Measurements from ENCODE around the gene TBX6.
"Not testable (repeated sequence)": the region's sequence is repeated elsewhere in the genome, so short reads cannot be mapped to it uniquely, and the experiment has no call there.

The TBX6 gene

DNA sequence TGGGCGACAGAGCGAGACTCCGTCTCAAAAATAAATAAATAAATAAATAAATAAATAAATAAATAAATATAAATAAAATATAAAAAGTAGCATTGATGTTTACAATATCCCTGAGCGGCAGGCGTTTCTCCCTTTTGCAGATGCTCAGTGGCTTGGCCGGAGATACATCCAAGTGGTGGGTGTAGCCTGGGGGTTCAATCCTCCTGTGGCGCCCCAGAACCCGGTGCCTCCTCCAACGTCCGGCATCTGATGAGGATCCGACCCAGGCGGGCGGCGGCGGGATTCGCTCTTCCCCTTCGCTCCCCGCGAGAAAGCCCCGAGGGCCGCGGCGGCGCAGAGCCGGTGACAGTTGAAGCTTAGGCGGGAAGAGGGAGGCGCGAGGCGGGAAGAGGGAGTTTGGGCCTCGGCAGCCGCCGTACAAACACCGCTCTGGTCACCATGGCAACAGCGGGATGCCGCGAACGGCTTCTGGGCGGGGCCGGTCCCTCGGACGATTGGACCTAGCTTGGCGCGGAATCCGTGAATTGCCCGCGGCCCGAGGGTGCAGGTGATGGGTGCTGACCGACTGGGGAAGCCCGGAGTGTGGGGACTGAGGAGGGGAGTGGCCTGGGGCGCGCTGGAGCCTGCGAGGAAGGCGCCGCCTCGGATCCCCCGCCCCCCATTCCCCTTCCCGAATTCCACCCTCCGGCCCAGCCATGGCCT, 38.9 kb downstream of the TBX6 start:
- in situ Hi-C loops (cut with HindIII; ENCODE audit: low pct_ligation_motif_present, low pct_unique_long_range_greater_than_20kb, low sequenced_read_pairs), result no loop called here
- DNase-seq, result peak; percentile 94

DNA sequence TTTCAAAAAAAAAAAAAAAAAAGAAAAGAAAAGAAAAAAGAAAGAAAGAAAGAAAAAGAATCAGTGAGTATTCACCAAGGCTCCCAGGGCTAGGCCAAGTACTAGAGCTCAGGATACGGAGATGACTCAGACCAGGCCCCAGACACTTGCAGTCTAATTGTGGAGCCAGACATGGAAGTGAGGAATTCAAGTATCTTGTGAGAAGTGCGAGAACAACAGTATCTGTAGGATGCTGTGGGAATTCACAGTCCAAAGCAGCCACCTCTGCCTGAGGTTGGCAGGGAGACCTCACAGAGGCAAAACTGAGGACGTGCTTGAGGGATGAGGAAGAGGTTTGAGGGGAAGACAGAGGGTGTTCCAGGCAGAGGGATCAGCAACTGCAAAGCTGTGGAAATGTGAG, 40.2 kb downstream of the TBX6 start:
- DNase-seq, result no peak
- in situ Hi-C loops (cut with HindIII; ENCODE audit: low pct_ligation_motif_present, low pct_unique_long_range_greater_than_20kb, low sequenced_read_pairs), result no loop called here

DNA sequence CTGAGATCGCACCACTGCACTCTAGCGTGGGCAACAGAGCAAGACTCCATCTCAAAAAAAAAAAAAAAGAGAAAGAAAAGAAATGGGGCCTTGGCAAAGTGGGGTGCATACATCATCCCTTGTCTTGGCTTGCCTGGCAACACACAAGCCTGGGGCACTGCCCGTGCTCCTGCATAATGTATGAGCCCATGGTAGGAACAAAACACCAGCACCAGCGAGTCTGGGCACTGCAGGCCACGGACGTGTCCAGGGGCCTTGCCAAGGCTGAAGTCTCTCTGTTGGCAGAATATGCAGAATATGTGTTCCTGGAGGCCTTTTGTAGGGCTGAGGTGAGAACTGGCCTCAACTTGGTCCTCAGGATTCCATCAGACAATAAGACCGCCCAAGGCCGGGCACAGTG, 41.9 kb downstream of the TBX6 start:
- in situ Hi-C loops (cut with HindIII; ENCODE audit: low pct_ligation_motif_present, low pct_unique_long_range_greater_than_20kb, low sequenced_read_pairs), result no loop called here
- DNase-seq, result no peak

DNA sequence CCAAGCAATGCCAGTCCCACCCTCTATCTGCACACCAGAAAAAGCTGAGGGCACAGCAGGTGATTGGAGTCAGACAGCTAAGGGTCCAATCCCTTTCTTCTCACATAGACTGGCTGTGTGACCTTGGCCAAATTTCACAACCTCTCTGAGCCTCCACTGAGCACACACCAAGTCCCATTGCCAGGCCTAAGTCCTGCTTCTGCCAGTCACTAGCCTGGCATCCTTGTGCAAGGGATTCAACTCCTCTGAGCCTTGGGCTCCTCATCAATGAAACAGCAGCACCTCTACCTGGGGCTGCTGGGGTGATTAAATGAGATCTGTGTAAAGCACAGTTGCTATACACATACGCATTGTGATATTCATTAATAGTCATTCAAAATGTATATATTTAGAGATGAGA, 45.1 kb downstream of the TBX6 start:
- in situ Hi-C loops (cut with HindIII; ENCODE audit: low pct_ligation_motif_present, low pct_unique_long_range_greater_than_20kb, low sequenced_read_pairs), result no loop called here

DNA sequence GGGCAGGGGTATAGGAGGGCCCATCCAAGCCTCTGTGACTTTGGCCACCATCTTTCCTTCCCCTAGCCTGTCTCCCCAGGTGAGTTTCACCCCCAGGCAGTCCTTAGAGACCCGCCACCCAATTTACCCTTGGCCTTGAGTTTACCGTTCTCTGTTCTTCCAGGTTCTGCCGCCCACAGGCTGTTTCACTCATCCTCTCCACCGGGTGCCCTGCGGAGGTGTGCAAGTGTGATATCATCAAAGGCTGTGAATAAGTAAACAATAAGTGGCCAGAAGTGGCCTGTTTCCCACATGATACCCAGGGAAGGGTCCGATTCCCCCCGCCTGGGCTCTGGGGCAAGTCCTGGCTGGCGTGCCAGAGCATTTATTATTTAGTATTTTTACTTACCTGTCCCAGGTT, 45.5 kb downstream of the TBX6 start:
- in situ Hi-C loops (cut with HindIII; ENCODE audit: low pct_ligation_motif_present, low pct_unique_long_range_greater_than_20kb, low sequenced_read_pairs), result no loop called here
- DNase-seq, result no peak

More for the DNA sequence above, 45.1 kb downstream of the TBX6 start:
- DNase-seq, result no peak

DNA sequence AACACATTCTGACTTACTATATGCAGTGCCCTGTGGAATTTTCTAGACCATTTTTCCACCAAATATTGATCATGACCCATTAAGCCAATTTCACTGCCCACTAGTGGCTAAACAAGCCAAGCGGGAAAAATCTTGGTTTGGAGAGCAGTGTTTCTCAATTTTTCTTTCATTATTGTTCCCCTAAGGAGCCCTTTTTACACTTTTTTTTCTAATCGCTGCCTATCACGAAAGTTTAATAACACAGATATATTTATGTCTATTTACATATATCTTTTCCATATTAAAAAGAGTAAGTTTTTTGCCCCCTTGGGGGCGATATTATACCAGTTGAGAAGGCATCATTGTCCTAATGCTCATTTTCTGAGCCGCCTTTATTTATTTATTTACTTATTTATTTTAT, 49.9 kb downstream of the TBX6 start:
- in situ Hi-C loops (cut with HindIII; ENCODE audit: low pct_ligation_motif_present, low pct_unique_long_range_greater_than_20kb, low sequenced_read_pairs), result no loop called here
- DNase-seq, result peak; percentile 51

DNA sequence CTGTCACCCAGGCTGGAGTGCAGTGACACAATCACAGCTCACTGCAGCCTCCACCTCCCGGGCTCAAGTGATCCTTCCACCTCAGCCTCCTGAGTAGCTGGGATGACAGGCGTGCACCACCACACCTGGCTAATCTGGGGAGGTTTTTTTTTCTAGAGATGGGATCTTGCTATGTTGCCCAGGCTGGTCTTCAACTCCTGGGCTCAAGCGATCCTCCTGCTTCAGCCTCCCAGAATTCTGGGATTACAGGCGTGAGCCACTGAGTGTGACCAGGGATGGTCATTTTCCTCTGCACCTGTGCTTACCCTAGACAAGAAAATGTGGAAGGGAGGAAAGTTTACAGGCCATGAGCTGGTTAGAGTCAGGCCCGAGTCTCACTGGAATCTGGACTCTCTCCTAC, 51.0 kb downstream of the TBX6 start:
- in situ Hi-C loops (cut with HindIII; ENCODE audit: low pct_ligation_motif_present, low pct_unique_long_range_greater_than_20kb, low sequenced_read_pairs); DNase-seq: not testable (repeated sequence)

DNA sequence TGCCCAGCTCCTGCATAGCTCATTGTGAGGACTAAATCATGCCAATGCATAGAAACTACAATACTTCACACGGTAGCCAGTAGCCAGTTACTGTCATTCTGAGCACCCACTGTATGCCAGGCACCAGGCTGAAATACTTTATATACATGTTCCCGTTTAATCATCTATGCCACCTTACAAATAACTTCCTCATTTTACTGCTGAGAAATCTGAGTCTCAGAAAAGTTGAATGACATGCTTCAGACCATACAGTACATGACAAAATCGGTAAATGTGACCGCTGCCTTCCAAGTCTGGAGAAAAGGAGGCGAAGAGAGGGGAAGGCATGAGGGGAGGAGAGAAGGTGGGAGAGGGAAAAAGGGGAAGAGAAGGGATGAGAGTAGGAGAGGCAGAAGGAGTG, 51.5 kb downstream of the TBX6 start:
- DNase-seq, result no peak
- in situ Hi-C loops (cut with HindIII; ENCODE audit: low pct_ligation_motif_present, low pct_unique_long_range_greater_than_20kb, low sequenced_read_pairs), result no loop called here
